Measurements from ENCODE around the gene CSGALNACT2.
A peak's percentile ranks its signal among the peaks of the same experiment; 100 is the strongest.
"Not testable (repeated sequence)": the region's sequence is repeated elsewhere in the genome, so short reads cannot be mapped to it uniquely, and the experiment has no call there.

The CSGALNACT2 gene

GRCh38 chr10:43138021-43138756, at the start of gene CSGALNACT2:
TSS of gene CSGALNACT2 (plus strand) at chr10:43138445. CDS start at chr10:43155150, 16,705 bp downstream.
- peak; percentile 88 for DNase-seq

- no peak for DNase-seq
Observed at GRCh38 chr10:43089519-43089918, 48.7 kb upstream of the CSGALNACT2 start.

GRCh38 chr10:43090188-43090587, 48.1 kb upstream of the CSGALNACT2 start:
- DNase-seq: no peak

GRCh38 chr10:43090664-43091063, 47.6 kb upstream of the CSGALNACT2 start:
- no peak for DNase-seq

GRCh38 chr10:43091846-43092245, 46.4 kb upstream of the CSGALNACT2 start:
- DNase-seq: peak; percentile 15

- DNase-seq: no peak
Observed at GRCh38 chr10:43093423-43094076, 44.7 kb upstream of the CSGALNACT2 start.

- DNase-seq: no peak
Observed at GRCh38 chr10:43094085-43094484, 44.2 kb upstream of the CSGALNACT2 start.

GRCh38 chr10:43099339-43099738, 38.9 kb upstream of the CSGALNACT2 start:
- DNase-seq: not testable (repeated sequence)

- no peak for DNase-seq
Observed at GRCh38 chr10:43099928-43100327, 38.3 kb upstream of the CSGALNACT2 start.

- no peak for DNase-seq
Observed at GRCh38 chr10:43100366-43100765, 37.9 kb upstream of the CSGALNACT2 start.

GRCh38 chr10:43102063-43102828, 36.0 kb upstream of the CSGALNACT2 start:
- DNase-seq: no peak

GRCh38 chr10:43105102-43105955, 32.9 kb upstream of the CSGALNACT2 start:
- DNase-seq: peak; percentile 56

GRCh38 chr10:43105956-43106229, 32.4 kb upstream of the CSGALNACT2 start:
- DNase-seq: no peak

GRCh38 chr10:43106256-43107091, 31.8 kb upstream of the CSGALNACT2 start:
- DNase-seq: no peak

- DNase-seq: no peak
Observed at GRCh38 chr10:43108951-43109350, 29.3 kb upstream of the CSGALNACT2 start.

GRCh38 chr10:43109671-43110249, 28.5 kb upstream of the CSGALNACT2 start:
- no peak for DNase-seq

GRCh38 chr10:43110338-43111071, 27.7 kb upstream of the CSGALNACT2 start:
- peak; percentile 29 for DNase-seq

GRCh38 chr10:43111101-43111500, 27.1 kb upstream of the CSGALNACT2 start:
- DNase-seq: no peak

GRCh38 chr10:43111921-43112607, 26.2 kb upstream of the CSGALNACT2 start:
- DNase-seq: no peak

- no peak for DNase-seq
Observed at GRCh38 chr10:43112608-43112961, 25.7 kb upstream of the CSGALNACT2 start.
